Spleen (tissue), 11 donors: Measurements from ENCODE around the gene PPP1R12B. TPM values are rescaled to one million over a fixed set of nuclear protein-coding genes. Genes with fewer than 3 reads are reported as not detected.
"Not testable (repeated sequence)": the region's sequence is repeated elsewhere in the genome, so short reads cannot be mapped to it uniquely, and the experiment has no call there.

ENCODE experiments used
- DNase-seq: peaks from one replicate; pipeline ENCODE4 v3.0.0-alpha.2; 2020
- H3K27ac ChIP-seq, 8 donors: fragments of 200-600 bp; sonication (generic) in 7 of 8; 1 replicate in 4 of 8; 2 replicates in 4 of 8; pipeline versions ENCODE4 v1.5.0 to v1.8.0; 2016 to 2021; ENCODE audit warnings: inconsistent platforms in 4 of 8, mild to moderate bottlenecking in 4 of 8, moderate library complexity in 1 of 8
- H3K27me3 ChIP-seq, 7 donors: fragments of 200-600 bp; sonication (generic) in 6 of 7; replicated peaks in 1 of 7; 1 replicate in 4 of 7; 2 replicates in 3 of 7; pipeline versions ENCODE4 v1.5.0 to v1.8.0; 2016 to 2021; ENCODE audit warnings: inconsistent platforms in 3 of 7, mild to moderate bottlenecking in 1 of 7
- H3K36me3 ChIP-seq, 6 donors: fragments of 200-600 bp; sonication (generic) in 5 of 6; 1 replicate in 4 of 6; 2 replicates in 2 of 6; pipeline versions ENCODE4 v1.5.0 to v1.8.0; 2016 to 2021; ENCODE audit warnings: inconsistent platforms in 2 of 6
- H3K4me1 ChIP-seq, 6 donors: fragments of 200-600 bp; sonication (generic) in 5 of 6; 1 replicate in 3 of 6; 2 replicates in 3 of 6; pipeline versions ENCODE4 v1.5.0 to v1.8.0; 2016 to 2021; ENCODE audit warnings: inconsistent platforms in 3 of 6
- H3K4me3 ChIP-seq, 8 donors: fragments of 200-600 bp; sonication (generic) in 7 of 8; 1 replicate in 4 of 8; 2 replicates in 4 of 8; pipeline versions ENCODE4 v1.5.0 to v1.8.0; 2016 to 2021; ENCODE audit warnings: inconsistent platforms in 4 of 8, mild to moderate bottlenecking in 4 of 8, moderate library complexity in 2 of 8
- H3K9me3 ChIP-seq, 8 donors: fragments of 200-600 bp; sonication (generic) in 7 of 8; 1 replicate in 4 of 8; 2 replicates in 4 of 8; pipeline versions ENCODE4 v1.5.0 to v1.8.0; 2016 to 2021; ENCODE audit warnings: inconsistent platforms in 4 of 8
- POLR2A ChIP-seq, 3 donors: fragments of 450-650 bp; IDR thresholded peaks; one replicate each; pipeline ENCODE4 v1.5.1; 2017; ENCODE audit warnings: antibody characterized with exemption in 3 of 3, mild to moderate bottlenecking in 1 of 3
- POLR2AphosphoS5 ChIP-seq, 3 donors: sonication (generic); formaldehyde crosslinking; IDR thresholded peaks; one replicate each; pipeline ENCODE4 v1.5.1; 2017; ENCODE audit warnings: antibody characterized with exemption in 3 of 3
- WGBS, 5 donors: extraction: QIAGEN DNeasy Blood & Tissue Kit in 3 of 5; methylation state at CpG; one replicate each; pipeline versions ENCODE4 v1.1.5 to v1.1.7; 2013 to 2018; 5-methylcytosine and 5-hydroxymethylcytosine counted together
- intact Hi-C: fragments of 100-400 bp; cut with DNase I; formaldehyde crosslinking; loops from one replicate; pipeline ENCODE4 v1.15.0; 2023; ENCODE audit warnings: low total_unique reads
- polyA plus RNA-seq, 3 donors: library from polyadenylated mRNA; stranded (reverse); fragments of 200-250 nt; gene quantifications; one replicate each; pipeline ENCODE4 v1.2.1, GENCODE V29; 2013
- total RNA-seq, 7 donors: library from RNA; depleted of rRNA in 3 of 7; stranded (reverse); fragments of >200 nt in 3 of 7; fragmentation: NEBNext Ultra II Directional in 4 of 7; extraction: Animal tissue kit (Norgen Biotek cat#: 25700) in 4 of 7; gene quantifications; one replicate each; pipeline versions ENCODE4 v1.1.0 to v1.2.1, GENCODE V29; 2016 to 2021
- TF ChIP-seq, protein P1 (sequence below), 11 experiments: fragments of 200-600 bp in 7 of 11; fragments of 450-650 bp in 4 of 11; sonication (generic) in 4 of 11; IDR thresholded peaks in 8 of 11; conservative IDR thresholded peaks in 3 of 11; 1 replicate in 7 of 11; 2 replicates in 4 of 11; pipeline versions ENCODE4 v1.4.0 to v1.8.0; 2016 to 2021; ENCODE audit warnings: antibody characterized with exemption in 11 of 11, inconsistent platforms in 4 of 11, mild to moderate bottlenecking in 1 of 11
- donor health status: healthy with polysubstance abuse.
- donor health status: DM: no; HTN: no; CAD: no; lungs with moderate emphysema.
- donor health status: DM: no; HTN: no; CAD: no.
- donor health status: Bipolar disorder and iron deficiency.
- donor health status: healthy.
- donor health status: DM: no; HTN: no; CAD: no.
- donor health status: DM: yes; HTN: yes; CAD: no.

PPP1R12B gene
- total and polyA plus RNA-seq, 10 donors: 2.4 to 124 (median 73.7) TPM

- Histone ChIP-seq H3K36me3 (no peaks in the 10 kb centered on the region), H3K4me3 (no peak overlapping the region), H3K4me1 (peaks cover 0 to 9% (median 0%) of the 10 kb centered on the region in 6 donors), H3K9me3 (no peaks in the 10 kb centered on the region), H3K27me3 (no peaks in the 10 kb centered on the region), H3K27ac (peak overlapping the region in 1 of 8 donors; percentile 11)
- 69 to 87% (median 82%) methylated on average over 3 of the region's 3 CpGs for WGBS, 5 donors
- DNase-seq: no peak
- intact Hi-C loops: no loop called here
- TF ChIP-seq POLR2A (IDR thresholded peaks at IDR 0.05): no peak
- TF ChIP-seq POLR2AphosphoS5 (IDR thresholded peaks at IDR 0.05): no peak
- TF ChIP-seq, protein P1, sequence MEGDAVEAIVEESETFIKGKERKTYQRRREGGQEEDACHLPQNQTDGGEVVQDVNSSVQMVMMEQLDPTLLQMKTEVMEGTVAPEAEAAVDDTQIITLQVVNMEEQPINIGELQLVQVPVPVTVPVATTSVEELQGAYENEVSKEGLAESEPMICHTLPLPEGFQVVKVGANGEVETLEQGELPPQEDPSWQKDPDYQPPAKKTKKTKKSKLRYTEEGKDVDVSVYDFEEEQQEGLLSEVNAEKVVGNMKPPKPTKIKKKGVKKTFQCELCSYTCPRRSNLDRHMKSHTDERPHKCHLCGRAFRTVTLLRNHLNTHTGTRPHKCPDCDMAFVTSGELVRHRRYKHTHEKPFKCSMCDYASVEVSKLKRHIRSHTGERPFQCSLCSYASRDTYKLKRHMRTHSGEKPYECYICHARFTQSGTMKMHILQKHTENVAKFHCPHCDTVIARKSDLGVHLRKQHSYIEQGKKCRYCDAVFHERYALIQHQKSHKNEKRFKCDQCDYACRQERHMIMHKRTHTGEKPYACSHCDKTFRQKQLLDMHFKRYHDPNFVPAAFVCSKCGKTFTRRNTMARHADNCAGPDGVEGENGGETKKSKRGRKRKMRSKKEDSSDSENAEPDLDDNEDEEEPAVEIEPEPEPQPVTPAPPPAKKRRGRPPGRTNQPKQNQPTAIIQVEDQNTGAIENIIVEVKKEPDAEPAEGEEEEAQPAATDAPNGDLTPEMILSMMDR (IDR thresholded peaks at IDR 0.05 in 8 of 11, conservative IDR thresholded peaks at IDR 0.05 in 3 of 11): no peak
These were observed 122.7 kb downstream of the PPP1R12B start for GRCh38 chr1:202471246-202471645.

GRCh38 chr1:202472347-202473124 lies 124.0 kb downstream of the PPP1R12B start:
- H3K27me3 ChIP-seq, intact Hi-C loops: not testable (repeated sequence)

GRCh38 chr1:202473266-202474045 lies 125.0 kb downstream of the PPP1R12B start:
- H3K36me3 ChIP-seq, H3K27me3 ChIP-seq, H3K9me3 ChIP-seq, intact Hi-C loops, H3K27ac ChIP-seq, H3K4me3 ChIP-seq, H3K4me1 ChIP-seq, DNase-seq: not testable (repeated sequence)
- 83 to 95% (median 92%) methylated on average over 6 of the region's 6 CpGs for WGBS, 5 donors

More at GRCh38 chr1:202472347-202473124, 124.0 kb downstream of the PPP1R12B start:
- not testable (repeated sequence) for H3K4me1 ChIP-seq, H3K36me3 ChIP-seq, H3K4me3 ChIP-seq, DNase-seq, H3K27ac ChIP-seq, H3K9me3 ChIP-seq
- 72 to 100% (median 94%) methylated on average over 2 of the region's 2 CpGs for WGBS, 5 donors

DNA sequence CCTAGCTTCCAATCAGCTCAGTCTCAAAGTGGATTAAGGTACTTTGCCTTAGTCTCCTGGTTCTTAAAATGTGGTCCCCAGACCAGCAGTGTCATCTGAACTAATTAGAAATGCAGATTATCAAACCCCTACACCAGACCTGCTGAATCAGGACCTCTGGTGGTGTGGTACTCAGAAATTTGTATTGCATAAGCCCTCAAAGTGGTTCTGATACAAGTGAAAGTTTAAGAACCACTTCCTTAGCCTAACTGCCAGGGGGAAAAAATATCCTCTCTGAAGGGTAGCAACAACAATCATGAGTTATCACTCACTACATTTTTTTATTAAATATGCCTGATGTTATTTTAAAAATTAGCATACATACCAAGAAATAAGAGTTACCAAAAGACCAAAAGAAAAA lies 131.2 kb downstream of the PPP1R12B start:
- H3K27me3 ChIP-seq, H3K36me3 ChIP-seq, intact Hi-C loops, H3K4me3 ChIP-seq, H3K9me3 ChIP-seq, DNase-seq: not testable (repeated sequence)
- H3K4me1 ChIP-seq: peaks cover 6 to 38% (median 19%) of the 10 kb centered on the region in 6 donors
- peak overlapping the region in 1 of 8 donors; percentile 18 for H3K27ac ChIP-seq

DNA sequence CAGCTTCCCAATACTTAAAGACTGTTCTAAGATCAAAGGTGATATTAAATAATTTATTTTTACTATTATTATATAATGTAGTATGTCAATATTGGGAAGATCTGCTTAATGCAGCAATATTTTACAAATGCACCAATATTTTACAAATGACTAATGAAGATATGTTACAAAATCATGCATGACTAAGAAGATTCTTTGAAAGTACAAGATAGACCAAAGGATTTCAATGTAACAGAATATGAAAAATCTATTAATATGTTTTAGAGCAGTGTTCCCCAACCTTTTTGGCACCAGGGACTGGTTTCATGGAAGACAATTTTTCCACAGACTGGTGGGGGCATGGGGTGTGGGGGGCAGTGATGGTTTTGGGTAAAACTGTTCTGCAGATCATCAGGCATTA lies 132.1 kb downstream of the PPP1R12B start:
- H3K27me3 ChIP-seq, H3K9me3 ChIP-seq, H3K36me3 ChIP-seq, H3K27ac ChIP-seq, H3K4me3 ChIP-seq, DNase-seq, intact Hi-C loops: not testable (repeated sequence)
- H3K4me1 ChIP-seq: peaks cover 6 to 47% (median 23%) of the 10 kb centered on the region in 6 donors

GRCh38 chr1:202483362-202483761 lies 134.9 kb downstream of the PPP1R12B start:
- intact Hi-C loops, DNase-seq, H3K9me3 ChIP-seq, H3K27me3 ChIP-seq, H3K36me3 ChIP-seq: not testable (repeated sequence)
- peaks cover 6 to 57% (median 29%) of the 10 kb centered on the region in 6 donors for H3K4me1 ChIP-seq
- WGBS, 5 donors: 31 to 55% (median 43%) methylated on average over 2 of the region's 2 CpGs
- H3K4me3 ChIP-seq: peak overlapping the region in 1 of 8 donors; percentile 21
- peak overlapping the region in 3 of 8 donors; percentile 10 to 63 (median 43) for H3K27ac ChIP-seq

- Histone ChIP-seq H3K4me3 (peak overlapping the region in 1 of 8 donors; percentile 21), H3K27me3 (peaks cover 0 to 14% (median 0%) of the 10 kb centered on the region in 7 donors), H3K4me1 (peaks cover 6 to 62% (median 32%) of the 10 kb centered on the region in 6 donors), H3K27ac (peak overlapping the region in 3 of 8 donors; percentile 17 to 63 (median 43)), H3K36me3 (peaks cover 0 to 14% (median 3%) of the 10 kb centered on the region in 6 donors)
- intact Hi-C loops, DNase-seq, H3K9me3 ChIP-seq: not testable (repeated sequence)
- WGBS, 5 donors: 30 to 46% (median 40%) methylated on average over 2 of the region's 2 CpGs
These were observed 135.5 kb downstream of the PPP1R12B start for GRCh38 chr1:202484032-202484431.

- H3K4me3 ChIP-seq, DNase-seq, intact Hi-C loops, H3K9me3 ChIP-seq: not testable (repeated sequence)
- WGBS, 5 donors: 78 to 100% (median 93%) methylated on average over 3 of the region's 3 CpGs
- Histone ChIP-seq H3K4me1 (peaks cover 6 to 55% (median 29%) of the 10 kb centered on the region in 6 donors), H3K27ac (peak overlapping the region in 1 of 8 donors; percentile 63), H3K27me3 (peaks cover 0 to 14% (median 0%) of the 10 kb centered on the region in 7 donors), H3K36me3 (peaks cover 0 to 21% (median 4%) of the 10 kb centered on the region in 6 donors)
These were observed 136.3 kb downstream of the PPP1R12B start for GRCh38 chr1:202484820-202485219.

GRCh38 chr1:202488178-202488649 lies 139.7 kb downstream of the PPP1R12B start:
- H3K27ac ChIP-seq, DNase-seq, H3K9me3 ChIP-seq, intact Hi-C loops: not testable (repeated sequence)
- peaks cover 0 to 41% (median 4%) of the 10 kb centered on the region in 6 donors for H3K36me3 ChIP-seq
- peaks cover 6 to 41% (median 28%) of the 10 kb centered on the region in 6 donors for H3K4me1 ChIP-seq
- WGBS, 5 donors: 33 to 59% (median 50%) methylated on average over 6 of the region's 6 CpGs
- H3K4me3 ChIP-seq: peak overlapping the region in 1 of 8 donors; percentile 4
- peaks cover 0 to 12% (median 0%) of the 10 kb centered on the region in 7 donors for H3K27me3 ChIP-seq
